Measurements from ENCODE around the gene KICS2. TPM values are rescaled to one million over a fixed set of nuclear protein-coding genes. Genes with fewer than 3 reads are reported as not detected.

KICS2 gene
- total and polyA plus RNA-seq, 9 of the 15 experiments (the other 6 are each of a cell fraction or from before 2014, with no cell fraction given), result 2.3 to 6.4 (median 5.5) TPM

DNA sequence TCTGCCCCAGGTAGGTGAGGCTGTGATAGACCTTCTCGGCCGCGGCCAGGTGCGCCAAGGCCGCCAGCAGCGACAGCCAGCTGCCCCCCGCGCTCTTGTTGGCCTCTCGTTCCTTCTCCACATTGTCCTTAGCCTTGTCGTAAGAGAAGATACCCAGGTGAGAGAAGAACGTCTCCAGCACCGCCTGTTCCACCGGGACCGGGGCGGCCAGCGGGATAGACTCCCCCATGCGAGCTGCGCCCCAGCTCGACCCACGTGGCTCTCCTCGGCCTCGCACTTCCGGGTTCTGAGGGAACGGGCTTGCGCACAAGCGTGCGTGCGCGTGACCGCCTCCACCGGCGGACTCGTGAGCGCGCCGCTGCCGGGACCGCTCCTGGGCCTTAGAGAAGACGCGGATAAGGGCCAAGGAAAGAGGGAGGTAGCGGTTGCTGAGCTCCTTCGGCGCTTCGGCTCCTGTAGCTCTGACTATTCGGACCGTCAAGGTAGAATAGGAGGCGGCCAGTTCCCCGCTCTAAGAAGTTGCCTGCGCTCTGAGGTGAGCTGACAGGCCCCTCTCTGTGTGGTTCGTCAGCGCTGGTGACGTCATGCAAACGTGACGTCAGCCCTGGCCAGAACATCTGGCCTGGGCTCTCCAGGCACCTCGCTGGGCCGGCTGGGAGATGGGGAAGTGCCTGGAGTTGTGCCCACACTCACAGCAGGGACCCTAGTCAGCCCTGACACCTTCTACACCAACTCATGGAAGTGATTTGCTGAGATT lies at the start of gene KICS2 (continued):
- TF ChIP-seq, protein P1, sequence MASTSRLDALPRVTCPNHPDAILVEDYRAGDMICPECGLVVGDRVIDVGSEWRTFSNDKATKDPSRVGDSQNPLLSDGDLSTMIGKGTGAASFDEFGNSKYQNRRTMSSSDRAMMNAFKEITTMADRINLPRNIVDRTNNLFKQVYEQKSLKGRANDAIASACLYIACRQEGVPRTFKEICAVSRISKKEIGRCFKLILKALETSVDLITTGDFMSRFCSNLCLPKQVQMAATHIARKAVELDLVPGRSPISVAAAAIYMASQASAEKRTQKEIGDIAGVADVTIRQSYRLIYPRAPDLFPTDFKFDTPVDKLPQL (IDR thresholded peaks at IDR 0.05; ENCODE audit: extremely low read depth, insufficient read length), result no peak
- no peak for TF ChIP-seq ZBTB7A (IDR thresholded peaks at IDR 0.05; ENCODE audit: borderline replicate concordance, control insufficient read depth, low read depth, low read length)
- TF ChIP-seq, protein P2, sequence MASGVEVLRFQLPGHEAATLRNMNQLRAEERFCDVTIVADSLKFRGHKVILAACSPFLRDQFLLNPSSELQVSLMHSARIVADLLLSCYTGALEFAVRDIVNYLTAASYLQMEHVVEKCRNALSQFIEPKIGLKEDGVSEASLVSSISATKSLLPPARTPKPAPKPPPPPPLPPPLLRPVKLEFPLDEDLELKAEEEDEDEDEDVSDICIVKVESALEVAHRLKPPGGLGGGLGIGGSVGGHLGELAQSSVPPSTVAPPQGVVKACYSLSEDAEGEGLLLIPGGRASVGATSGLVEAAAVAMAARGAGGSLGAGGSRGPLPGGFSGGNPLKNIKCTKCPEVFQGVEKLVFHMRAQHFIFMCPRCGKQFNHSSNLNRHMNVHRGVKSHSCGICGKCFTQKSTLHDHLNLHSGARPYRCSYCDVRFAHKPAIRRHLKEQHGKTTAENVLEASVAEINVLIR (CRISPR knock-in tag; IDR thresholded peaks at IDR 0.05), result peak; percentile 92
- no peak for TF ChIP-seq SLC30A9 (CRISPR knock-in tag; IDR thresholded peaks at IDR 0.05)
- no peak for TF ChIP-seq U2AF1 (optimal IDR thresholded peaks at IDR 0.05; ENCODE audit: low read depth, low read length)
- no peak for TF ChIP-seq LARP7 (IDR thresholded peaks at IDR 0.05)
- no peak for TF ChIP-seq ZNF76 (CRISPR knock-in tag; IDR thresholded peaks at IDR 0.05; ENCODE audit: borderline replicate concordance)
- TF ChIP-seq CHD2 (IDR thresholded peaks at IDR 0.05; ENCODE audit: low read depth, low read length), result no peak
- peak; percentile 39; the same call in 1 of the 2 replicates for TF ChIP-seq FOXK1 (CRISPR knock-in tag; IDR thresholded peaks at IDR 0.05; ENCODE audit: borderline replicate concordance)
- TF ChIP-seq TCF7L2 (IDR thresholded peaks at IDR 0.05; ENCODE audit: low read depth, low read length), result no peak
- TF ChIP-seq NCOA1 (IDR thresholded peaks at IDR 0.05; ENCODE audit: low read depth), result peak; percentile 96
- TF ChIP-seq MED1 (CRISPR knock-in tag; IDR thresholded peaks at IDR 0.05; ENCODE audit: borderline replicate concordance), result no peak
- TF ChIP-seq, protein P3, sequence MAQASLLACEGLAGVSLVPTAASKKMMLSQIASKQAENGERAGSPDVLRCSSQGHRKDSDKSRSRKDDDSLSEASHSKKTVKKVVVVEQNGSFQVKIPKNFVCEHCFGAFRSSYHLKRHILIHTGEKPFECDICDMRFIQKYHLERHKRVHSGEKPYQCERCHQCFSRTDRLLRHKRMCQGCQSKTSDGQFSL (CRISPR knock-in tag; IDR thresholded peaks at IDR 0.05), result peak; percentile 77
- TF ChIP-seq, protein P3 (tag; IDR thresholded peaks at IDR 0.05), result no peak; a peak in 1 of 4 replicates
- TF ChIP-seq SMAD4 (CRISPR knock-in tag; conservative IDR thresholded peaks at IDR 0.05), result no peak
- TF ChIP-seq, protein P4, sequence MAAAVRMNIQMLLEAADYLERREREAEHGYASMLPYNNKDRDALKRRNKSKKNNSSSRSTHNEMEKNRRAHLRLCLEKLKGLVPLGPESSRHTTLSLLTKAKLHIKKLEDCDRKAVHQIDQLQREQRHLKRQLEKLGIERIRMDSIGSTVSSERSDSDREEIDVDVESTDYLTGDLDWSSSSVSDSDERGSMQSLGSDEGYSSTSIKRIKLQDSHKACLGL (CRISPR knock-in tag; IDR thresholded peaks at IDR 0.05; ENCODE audit: borderline replicate concordance, poor library complexity, severe bottlenecking), result peak; percentile 98
- TF ChIP-seq, protein P5, sequence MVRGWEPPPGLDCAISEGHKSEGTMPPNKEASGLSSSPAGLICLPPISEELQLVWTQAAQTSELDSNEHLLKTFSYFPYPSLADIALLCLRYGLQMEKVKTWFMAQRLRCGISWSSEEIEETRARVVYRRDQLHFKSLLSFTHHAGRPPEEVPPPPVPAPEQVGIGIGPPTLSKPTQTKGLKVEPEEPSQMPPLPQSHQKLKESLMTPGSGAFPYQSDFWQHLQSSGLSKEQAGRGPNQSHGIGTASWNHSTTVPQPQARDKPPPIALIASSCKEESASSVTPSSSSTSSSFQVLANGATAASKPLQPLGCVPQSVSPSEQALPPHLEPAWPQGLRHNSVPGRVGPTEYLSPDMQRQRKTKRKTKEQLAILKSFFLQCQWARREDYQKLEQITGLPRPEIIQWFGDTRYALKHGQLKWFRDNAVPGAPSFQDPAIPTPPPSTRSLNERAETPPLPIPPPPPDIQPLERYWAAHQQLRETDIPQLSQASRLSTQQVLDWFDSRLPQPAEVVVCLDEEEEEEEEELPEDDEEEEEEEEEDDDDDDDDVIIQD (CRISPR knock-in tag; IDR thresholded peaks at IDR 0.05), result no peak
- TF ChIP-seq CEBPG (CRISPR knock-in tag; IDR thresholded peaks at IDR 0.05), result peak; percentile 23; the same call in 1 of the 2 replicates
- TF ChIP-seq CEBPG (tag; conservative IDR thresholded peaks at IDR 0.05 in 1 of 2, IDR thresholded peaks at IDR 0.05 in 1 of 2), result no peak
- TF ChIP-seq, protein P6, sequence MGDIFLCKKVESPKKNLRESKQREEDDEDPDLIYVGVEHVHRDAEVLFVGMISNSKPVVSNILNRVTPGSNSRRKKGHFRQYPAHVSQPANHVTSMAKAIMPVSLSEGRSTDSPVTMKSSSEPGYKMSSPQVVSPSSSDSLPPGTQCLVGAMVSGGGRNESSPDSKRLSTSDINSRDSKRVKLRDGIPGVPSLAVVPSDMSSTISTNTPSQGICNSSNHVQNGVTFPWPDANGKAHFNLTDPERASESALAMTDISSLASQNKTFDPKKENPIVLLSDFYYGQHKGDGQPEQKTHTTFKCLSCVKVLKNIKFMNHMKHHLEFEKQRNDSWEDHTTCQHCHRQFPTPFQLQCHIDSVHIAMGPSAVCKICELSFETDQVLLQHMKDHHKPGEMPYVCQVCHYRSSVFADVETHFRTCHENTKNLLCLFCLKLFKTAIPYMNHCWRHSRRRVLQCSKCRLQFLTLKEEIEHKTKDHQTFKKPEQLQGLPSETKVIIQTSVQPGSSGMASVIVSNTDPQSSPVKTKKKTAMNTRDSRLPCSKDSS (IDR thresholded peaks at IDR 0.05; ENCODE audit: low read depth, partially characterized antibody), result no peak
- TF ChIP-seq MXI1 (IDR thresholded peaks at IDR 0.05; ENCODE audit: low read depth, low read length), result peak; percentile 96

Measured in K562 (cell line).